Measurements from ENCODE around the gene CFH. TPM values are rescaled to one million over a fixed set of nuclear protein-coding genes. Genes with fewer than 3 reads are reported as not detected.

CFH gene
- polyA plus RNA-seq, 3 donors: 0.03 to 1.1 (median 0.36) TPM

DNA sequence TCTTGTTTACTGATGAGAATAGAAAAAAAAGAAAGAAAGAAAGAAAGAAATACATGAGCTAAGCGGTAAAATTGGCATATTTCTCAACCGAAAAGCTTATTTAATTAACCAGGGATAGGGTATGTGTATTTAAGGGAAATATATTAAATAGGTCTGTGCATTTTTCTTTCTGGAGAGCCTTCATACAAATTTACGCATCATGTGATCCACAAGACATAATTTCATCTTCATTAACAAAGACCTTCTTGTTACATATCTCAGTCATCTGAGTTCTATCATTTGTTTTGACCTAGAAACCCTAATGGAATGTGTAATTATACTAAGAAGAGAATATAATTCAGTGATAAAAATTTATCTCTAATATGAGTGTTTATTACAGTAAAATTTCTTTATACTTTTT, 37.2 kb downstream of the CFH start:
- H3K27me3 ChIP-seq (ENCODE audit: control insufficient read depth in 2 of 2, insufficient read depth in 2 of 2, low read length in 2 of 2): no peaks in the 10 kb centered on the region
- no peaks in the 10 kb centered on the region for H3K36me3 ChIP-seq (replicated peaks in 1 of 2; ENCODE audit: control insufficient read depth in 1 of 2, insufficient read depth in 2 of 2, low read length in 2 of 2)
- H3K4me1 Mint-ChIP-seq: peaks cover 4% of the 10 kb centered on the region
- no peak overlapping the region for H3K4me3 Mint-ChIP-seq
- no CpG with 5 or more reads among the region's 3 CpGs for WGBS (ENCODE audit: insufficient coverage)
- H4K20me1 ChIP-seq (ENCODE audit: insufficient read depth, low read length): no peaks in the 10 kb centered on the region
- intact Hi-C loops (cut with micrococcal nuclease): no loop called here
- H3K27ac Mint-ChIP-seq: no peak overlapping the region
- H3K27ac ChIP-seq (ENCODE audit: low read depth in 1 of 2, low read length in 2 of 2): no peak overlapping the region
- H3K79me2 ChIP-seq (ENCODE audit: insufficient read depth, low read length): no peaks in the 10 kb centered on the region
- H3K4me1 ChIP-seq (ENCODE audit: control insufficient read depth in 1 of 2, insufficient read depth in 2 of 2, low read length in 2 of 2): no peaks in the 10 kb centered on the region
- H3K9ac ChIP-seq (ENCODE audit: insufficient read depth, low read length, poor library complexity, severe bottlenecking): no peak overlapping the region
- no peak overlapping the region for H3K4me3 ChIP-seq (replicated peaks in 1 of 3; ENCODE audit: low read depth in 2 of 3, low read length in 3 of 3)
- H3K9me3 Mint-ChIP-seq: peaks cover 0 to 4% (median 2%) of the 10 kb centered on the region in 7 donors
- no peak overlapping the region for H2AFZ ChIP-seq (ENCODE audit: insufficient read depth, low read depth, low read length, poor library complexity, severe bottlenecking)
- no peak overlapping the region for H3K4me2 ChIP-seq (replicated peaks; ENCODE audit: extremely low read depth, low read length, poor library complexity, severe bottlenecking)
- no peak for DNase-seq
- H3K36me3 Mint-ChIP-seq: no peaks in the 10 kb centered on the region
- H3K9me3 ChIP-seq (replicated peaks in 1 of 2; ENCODE audit: control insufficient read depth in 1 of 2, insufficient read depth in 1 of 2, low read length in 2 of 2): no peaks in the 10 kb centered on the region
- TF ChIP-seq, protein P1, sequence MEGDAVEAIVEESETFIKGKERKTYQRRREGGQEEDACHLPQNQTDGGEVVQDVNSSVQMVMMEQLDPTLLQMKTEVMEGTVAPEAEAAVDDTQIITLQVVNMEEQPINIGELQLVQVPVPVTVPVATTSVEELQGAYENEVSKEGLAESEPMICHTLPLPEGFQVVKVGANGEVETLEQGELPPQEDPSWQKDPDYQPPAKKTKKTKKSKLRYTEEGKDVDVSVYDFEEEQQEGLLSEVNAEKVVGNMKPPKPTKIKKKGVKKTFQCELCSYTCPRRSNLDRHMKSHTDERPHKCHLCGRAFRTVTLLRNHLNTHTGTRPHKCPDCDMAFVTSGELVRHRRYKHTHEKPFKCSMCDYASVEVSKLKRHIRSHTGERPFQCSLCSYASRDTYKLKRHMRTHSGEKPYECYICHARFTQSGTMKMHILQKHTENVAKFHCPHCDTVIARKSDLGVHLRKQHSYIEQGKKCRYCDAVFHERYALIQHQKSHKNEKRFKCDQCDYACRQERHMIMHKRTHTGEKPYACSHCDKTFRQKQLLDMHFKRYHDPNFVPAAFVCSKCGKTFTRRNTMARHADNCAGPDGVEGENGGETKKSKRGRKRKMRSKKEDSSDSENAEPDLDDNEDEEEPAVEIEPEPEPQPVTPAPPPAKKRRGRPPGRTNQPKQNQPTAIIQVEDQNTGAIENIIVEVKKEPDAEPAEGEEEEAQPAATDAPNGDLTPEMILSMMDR (IDR thresholded peaks at IDR 0.05): no peak
- peaks cover 0 to 2% (median 0%) of the 10 kb centered on the region in 3 donors for H3K27me3 Mint-ChIP-seq (ENCODE audit: low read depth in 3 of 3)

DNA sequence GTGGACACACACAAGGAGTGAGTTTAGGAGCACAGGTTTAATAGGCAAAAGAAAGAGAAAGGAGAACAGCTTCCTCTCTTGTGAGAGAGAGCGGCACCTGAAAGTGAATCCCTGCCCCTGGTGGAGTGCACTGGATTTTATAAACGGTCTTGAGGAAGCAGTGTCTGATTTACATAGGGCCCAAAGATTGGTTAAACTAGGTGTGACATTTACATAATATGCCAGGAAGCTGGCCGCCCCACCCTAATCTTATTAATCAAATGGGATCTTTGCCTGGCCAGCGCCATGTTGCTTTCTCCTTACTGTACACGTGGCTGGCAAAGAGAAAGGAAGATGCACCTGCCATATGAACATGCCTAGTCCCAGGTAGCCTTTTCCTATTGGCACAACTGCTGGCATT, 38.7 kb downstream of the CFH start:
- H3K4me3 ChIP-seq (replicated peaks in 1 of 3; ENCODE audit: low read depth in 2 of 3, low read length in 3 of 3): no peak overlapping the region
- no peak overlapping the region for H2AFZ ChIP-seq (ENCODE audit: insufficient read depth, low read depth, low read length, poor library complexity, severe bottlenecking)
- no peak overlapping the region for H3K9ac ChIP-seq (ENCODE audit: insufficient read depth, low read length, poor library complexity, severe bottlenecking)
- Mint-ChIP-seq H3K36me3 (no peaks in the 10 kb centered on the region), H3K4me1 (no peaks in the 10 kb centered on the region), H3K4me3 (no peak overlapping the region), H3K9me3 (peaks cover 0 to 8% (median 2%) of the 10 kb centered on the region in 7 donors), H3K27me3 (ENCODE audit: low read depth in 3 of 3) (peaks cover 0 to 3% (median 0%) of the 10 kb centered on the region in 3 donors), H3K27ac (no peak overlapping the region)
- 75% methylated on average over 2 of the region's 5 CpGs for WGBS (ENCODE audit: insufficient coverage)
- no peaks in the 10 kb centered on the region for H4K20me1 ChIP-seq (ENCODE audit: insufficient read depth, low read length)
- no peaks in the 10 kb centered on the region for H3K9me3 ChIP-seq (replicated peaks in 1 of 2; ENCODE audit: control insufficient read depth in 1 of 2, insufficient read depth in 1 of 2, low read length in 2 of 2)
- H3K4me1 ChIP-seq (ENCODE audit: control insufficient read depth in 1 of 2, insufficient read depth in 2 of 2, low read length in 2 of 2): no peaks in the 10 kb centered on the region
- intact Hi-C loops (cut with micrococcal nuclease): no loop called here
- H3K27ac ChIP-seq (ENCODE audit: low read depth in 1 of 2, low read length in 2 of 2): no peak overlapping the region
- no peaks in the 10 kb centered on the region for H3K27me3 ChIP-seq (ENCODE audit: control insufficient read depth in 2 of 2, insufficient read depth in 2 of 2, low read length in 2 of 2)
- no peak for DNase-seq
- H3K79me2 ChIP-seq (ENCODE audit: insufficient read depth, low read length): no peaks in the 10 kb centered on the region
- no peaks in the 10 kb centered on the region for H3K36me3 ChIP-seq (replicated peaks in 1 of 2; ENCODE audit: control insufficient read depth in 1 of 2, insufficient read depth in 2 of 2, low read length in 2 of 2)
- TF ChIP-seq, protein P1 (IDR thresholded peaks at IDR 0.05): no peak
- no peak overlapping the region for H3K4me2 ChIP-seq (replicated peaks; ENCODE audit: extremely low read depth, low read length, poor library complexity, severe bottlenecking)

All from CD14-positive monocyte (primary cell).